GM19397 (cell line): ENCODE results near the gene RPTOR.

Source experiments
- ATAC-seq: cut with Tn5 transposase; IDR thresholded peaks from one replicate; pipeline ENCODE4 v1.9.1; 2021; ENCODE audit warnings: mild to moderate bottlenecking, moderate library complexity; ENCODE audit not compliant: unreplicated experiment

RPTOR gene

DNA sequence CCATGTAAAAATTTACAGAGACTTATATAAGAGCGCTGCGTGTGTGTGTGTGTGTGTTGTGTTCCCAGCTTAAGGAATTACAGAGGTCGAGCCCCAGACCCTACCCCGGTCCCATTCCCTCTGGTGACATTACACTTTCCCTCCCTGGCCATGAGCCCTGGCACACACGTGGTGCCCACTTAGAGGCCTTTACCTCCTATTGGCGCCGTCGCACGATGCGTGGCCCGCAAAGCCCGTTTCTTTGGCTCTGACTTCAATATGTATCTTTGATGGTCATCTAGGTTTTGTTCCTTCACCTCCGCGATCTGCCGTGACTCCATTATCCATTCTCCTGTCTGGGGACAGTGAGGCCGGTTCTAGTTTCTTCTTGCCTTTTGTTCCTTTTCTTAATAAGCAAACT is 350.1 kb downstream of the RPTOR start:
- ATAC-seq: no peak

DNA sequence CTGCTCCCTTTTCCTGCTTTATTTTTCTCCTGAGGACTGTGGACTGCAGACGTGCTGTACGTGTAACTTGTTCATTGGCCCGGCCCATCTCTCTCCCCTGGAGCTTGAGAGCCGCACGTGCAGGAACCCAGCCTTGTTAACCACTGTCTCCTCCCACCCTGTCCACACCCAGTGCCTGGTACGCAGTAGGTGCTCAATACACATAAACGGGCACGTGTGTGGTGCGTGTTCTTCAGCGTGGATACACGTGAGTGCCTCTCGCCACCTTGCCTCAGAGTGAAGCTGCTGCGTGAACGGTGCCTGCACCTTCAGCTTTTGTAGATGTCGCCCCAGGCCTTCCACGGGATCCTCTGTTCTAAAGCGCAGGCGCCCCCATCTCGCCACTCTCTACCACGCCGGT is 350.7 kb downstream of the RPTOR start:
- no peak for ATAC-seq

- no peak for ATAC-seq
These were observed 354.1 kb downstream of the RPTOR start for GRCh38 chr17:80898716-80899115.

DNA sequence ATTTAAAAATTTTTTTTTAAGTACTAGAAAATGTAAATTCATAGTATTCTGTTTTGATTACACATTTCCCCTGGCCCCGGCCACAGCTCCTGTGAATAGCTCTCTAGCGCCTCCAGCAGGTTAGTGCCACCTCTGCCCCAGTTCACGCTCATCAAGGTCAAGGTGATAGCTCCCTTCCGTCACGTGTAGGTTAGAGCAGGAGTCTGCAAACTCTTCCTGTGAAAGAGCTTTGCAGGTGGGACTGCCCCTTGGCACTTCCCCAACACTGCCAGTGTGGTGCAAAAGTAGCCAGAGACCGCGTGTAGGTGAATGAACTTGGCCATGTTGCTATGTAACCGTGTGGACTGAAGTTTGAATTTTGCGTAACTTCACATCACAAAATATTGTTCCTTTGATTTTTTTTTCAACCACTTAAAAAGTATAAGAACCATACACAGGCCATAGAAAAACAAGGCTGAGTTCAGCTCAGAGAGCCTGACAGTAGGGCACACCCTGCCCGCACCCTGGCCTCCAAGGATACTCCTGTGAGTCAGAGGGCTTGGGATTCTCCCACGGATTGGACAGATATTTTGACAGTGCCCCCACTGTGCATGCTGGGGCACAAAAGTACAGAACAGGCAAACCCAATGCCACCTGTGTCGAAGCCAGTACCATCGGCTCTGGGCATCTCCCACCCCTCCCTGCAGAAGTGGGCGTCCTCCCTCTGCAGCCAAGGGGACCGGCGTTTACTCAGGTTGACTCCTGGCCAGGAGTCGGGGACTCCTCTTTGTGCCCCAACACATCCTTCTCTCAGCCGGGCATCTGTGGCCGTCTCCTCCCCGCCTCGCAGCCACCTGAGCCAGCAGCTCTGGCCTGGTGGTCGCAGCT is 355.0 kb downstream of the RPTOR start:
- ATAC-seq: no peak

DNA sequence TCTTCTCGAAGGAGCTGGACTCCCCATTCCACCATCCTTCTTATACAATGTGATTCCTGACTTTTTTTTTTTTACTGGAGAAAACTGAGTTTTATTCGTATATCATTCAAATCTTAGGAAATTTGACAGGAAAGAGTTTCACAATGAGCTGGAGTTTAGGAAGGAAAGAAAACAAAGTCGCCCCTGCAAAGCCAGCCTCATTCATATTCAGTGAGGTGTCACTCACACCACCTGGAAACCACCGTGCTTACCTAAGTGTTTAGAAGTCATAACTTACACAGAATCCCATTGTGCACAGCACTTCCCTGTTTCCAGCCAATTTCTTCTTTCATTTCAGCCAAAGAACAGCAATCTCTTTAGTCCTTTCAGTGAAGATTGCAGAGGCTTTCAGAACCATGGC is 356.7 kb downstream of the RPTOR start:
- no peak for ATAC-seq

GRCh38 chr17:80902197-80902962 is 357.7 kb downstream of the RPTOR start:
- no peak for ATAC-seq

DNA sequence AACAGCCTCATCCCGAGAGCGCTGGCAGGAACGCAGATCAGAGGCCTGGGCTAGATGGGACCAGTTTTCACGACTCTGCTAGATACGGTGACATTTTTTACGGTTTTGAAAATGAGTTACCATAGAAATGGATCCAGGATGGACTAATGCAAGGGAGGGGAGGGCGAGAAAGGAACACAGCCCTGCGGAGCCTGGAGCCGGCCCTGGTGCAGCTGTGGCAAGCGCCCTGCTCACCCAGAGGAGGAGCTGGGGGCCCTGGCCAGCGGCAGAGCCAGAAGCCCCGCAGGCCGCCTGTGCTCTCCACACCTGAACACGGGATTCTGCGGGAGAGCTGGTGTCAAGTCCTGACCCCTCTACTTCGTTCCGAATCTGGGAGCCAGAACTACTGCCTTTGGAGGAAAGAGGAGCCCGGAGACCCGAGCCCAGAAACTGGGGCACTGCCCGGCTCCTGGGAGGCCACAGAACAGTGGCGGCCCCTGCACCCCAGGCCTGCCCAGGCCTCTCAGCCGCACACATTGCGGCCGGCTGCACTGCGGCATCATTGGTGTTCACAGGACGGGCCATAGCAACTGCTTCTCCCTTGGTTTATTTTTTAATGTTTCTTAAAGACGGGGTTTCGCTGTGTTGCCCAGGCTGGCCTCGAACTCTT is 358.4 kb downstream of the RPTOR start:
- no peak for ATAC-seq

DNA sequence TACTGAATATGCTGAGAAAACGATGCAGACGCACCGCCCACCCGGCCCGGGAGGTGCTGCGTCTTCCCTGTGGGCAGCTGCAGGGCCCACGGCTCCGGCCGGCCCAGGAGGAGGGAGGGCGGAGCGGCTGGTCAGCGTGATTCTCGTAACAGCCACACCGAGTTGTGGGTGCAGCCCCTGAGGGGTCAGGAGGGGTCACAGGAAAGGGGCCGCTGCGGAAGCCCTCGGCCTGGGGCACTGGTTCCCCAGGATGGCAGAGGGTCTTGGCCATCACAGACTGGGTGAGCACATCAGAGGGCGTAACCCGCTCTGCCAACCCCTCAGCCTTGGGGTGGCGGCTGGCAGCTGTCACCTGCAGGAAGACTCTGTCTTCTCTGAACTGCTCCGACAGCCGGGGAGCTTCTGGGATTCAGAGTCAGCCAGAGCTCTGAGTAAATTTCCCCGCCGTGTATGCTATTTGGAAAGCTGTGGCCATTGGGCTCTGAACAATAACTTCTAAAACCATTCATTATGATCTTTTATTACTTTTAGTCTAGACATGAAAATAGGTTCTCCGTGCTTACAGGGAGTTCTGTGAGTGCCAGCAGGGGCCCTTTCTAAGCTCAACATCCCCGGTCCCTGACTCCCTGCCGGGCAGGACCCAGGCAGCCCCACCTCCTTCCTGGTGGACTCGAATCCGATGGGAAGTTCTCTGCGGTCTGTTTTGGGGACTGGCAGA is 359.6 kb downstream of the RPTOR start:
- ATAC-seq: no peak

DNA sequence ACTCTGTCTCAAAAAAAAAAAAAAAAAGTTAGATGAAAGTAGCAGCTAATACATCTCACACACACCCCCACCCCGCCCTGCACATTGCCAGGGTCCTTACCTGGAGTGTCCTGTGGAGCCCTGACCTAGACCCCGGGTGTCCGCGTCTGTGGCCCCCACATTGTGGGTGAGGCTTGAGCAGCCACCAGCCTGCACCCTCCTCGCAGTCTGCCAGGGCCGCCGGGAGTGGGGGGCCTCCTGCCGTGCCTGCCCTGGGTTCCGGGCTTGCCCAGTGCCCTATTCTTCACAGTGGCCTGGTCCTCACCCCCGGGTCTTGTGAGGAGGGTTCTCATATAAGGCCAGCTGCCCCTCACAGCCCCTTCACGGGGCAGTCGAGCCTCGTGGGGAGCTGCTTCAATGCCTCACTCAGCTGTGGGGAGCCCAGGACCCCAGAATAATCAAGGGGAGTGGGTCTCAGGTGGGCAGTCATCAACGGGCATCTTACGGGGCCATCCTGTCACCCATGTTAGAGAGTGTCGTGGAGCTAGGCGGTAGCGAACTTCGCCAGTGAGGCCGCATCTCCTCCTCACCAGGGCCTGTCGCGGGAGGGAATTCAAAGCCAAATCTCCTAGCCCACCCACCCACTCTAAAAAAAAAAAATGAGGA is 361.1 kb downstream of the RPTOR start:
- no peak for ATAC-seq

DNA sequence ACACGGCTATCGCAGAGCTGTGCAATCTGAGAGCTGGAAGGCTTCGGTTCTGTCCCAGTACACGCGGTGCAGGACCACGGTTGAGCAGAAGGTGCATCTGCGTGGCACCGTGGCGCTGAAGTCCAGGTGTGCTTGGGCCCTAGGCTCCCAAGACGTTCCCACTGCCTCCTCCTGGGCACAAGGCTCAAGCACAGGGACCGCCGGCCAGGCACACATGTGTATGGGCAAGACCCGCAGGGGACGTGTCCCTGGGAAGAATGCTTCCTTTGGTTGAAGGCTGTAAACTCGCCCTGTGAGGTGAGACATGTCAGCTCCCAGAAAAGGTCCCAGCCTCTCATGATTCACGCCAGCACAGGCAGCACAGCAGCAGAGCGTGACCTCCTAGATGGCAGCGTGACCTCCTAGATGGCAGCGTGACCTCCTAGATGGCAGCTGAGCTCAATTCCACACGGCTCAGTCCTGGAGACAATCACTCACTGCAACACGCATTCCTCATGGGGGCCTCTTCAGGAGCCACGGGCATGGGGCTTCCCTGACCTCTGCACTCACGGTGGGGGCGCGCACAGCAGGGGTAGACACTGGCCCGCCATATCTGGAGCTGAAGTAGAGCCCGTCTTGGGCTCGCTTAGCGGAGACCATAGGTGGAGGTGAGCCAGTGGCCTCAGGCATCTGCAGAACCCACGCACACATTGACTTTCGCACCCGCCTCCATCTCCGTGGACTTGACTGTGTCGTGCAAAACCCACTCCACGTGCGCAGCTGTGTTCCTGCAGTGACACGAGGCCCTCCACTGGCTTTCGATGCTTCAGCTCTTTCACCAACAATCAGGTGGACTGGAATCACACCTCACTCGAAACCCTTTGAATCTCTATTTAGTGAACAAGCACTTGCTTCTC is 362.0 kb downstream of the RPTOR start:
- ATAC-seq: no peak

DNA sequence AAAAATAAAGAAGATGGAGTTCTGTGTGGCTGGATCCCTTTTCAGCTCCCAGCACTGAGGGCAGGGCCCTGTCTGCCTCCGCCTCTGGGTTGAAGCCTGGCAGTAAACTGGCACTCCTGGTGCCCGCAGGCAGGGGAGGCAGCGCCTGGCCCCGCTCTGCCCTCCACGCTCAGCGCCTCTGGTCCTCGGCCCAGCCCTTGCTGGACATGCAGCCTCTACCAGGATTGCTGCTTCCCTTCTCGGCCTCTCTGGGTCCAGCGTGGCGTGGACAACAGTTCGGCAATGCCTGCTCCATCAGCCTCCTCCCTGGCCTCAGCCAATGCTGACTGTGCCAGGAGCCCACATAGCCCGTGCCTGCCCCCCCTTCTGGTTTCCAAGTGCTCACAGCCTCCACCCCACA is 362.6 kb downstream of the RPTOR start:
- no peak for ATAC-seq

DNA sequence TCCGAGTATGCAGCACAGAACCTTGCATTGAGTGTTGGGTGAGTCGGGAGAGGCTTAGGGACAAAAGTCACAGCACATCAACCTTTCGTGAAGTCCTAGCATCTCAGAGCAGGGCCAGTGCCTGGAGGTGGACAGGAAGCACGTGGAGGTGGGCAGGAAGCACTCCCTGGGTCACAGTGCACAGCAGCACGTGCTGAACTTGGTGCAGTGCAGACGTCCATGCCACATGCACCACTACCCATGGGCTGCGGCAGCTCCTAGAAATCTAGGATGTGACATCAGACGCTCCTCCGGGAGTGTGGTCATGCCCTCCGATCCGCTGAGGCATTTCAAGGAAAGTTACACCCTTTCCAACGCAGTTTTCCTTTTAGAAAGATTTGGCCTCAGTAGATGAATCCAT is 363.6 kb downstream of the RPTOR start:
- ATAC-seq: no peak

GRCh38 chr17:80908776-80909175 is 364.1 kb downstream of the RPTOR start:
- ATAC-seq: no peak

- no peak for ATAC-seq
These were observed 365.0 kb downstream of the RPTOR start for GRCh38 chr17:80909635-80910034.

DNA sequence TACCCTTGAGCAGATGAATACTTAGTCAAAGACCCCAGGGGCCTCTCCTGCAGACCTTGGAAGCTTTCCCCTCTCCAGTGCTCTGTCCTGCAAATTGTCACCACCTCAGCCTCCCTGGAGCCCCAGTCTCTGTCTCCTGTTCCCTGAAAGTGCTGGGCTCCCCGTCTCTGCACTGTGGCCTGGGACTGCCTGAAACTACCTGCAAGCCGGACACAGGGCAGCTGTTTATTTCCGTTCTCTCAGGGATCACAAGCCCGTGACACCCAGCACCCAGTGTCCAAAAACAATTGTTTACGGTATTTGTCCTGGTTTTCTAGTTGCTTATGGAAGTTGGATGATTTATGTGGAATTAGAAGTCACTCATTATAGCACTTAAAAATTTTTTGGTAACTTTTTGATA is 365.4 kb downstream of the RPTOR start:
- ATAC-seq: no peak

GRCh38 chr17:80912476-80912875 is 367.8 kb downstream of the RPTOR start:
- ATAC-seq: no peak

- ATAC-seq: no peak
These were observed 369.5 kb downstream of the RPTOR start for GRCh38 chr17:80913928-80914821.

DNA sequence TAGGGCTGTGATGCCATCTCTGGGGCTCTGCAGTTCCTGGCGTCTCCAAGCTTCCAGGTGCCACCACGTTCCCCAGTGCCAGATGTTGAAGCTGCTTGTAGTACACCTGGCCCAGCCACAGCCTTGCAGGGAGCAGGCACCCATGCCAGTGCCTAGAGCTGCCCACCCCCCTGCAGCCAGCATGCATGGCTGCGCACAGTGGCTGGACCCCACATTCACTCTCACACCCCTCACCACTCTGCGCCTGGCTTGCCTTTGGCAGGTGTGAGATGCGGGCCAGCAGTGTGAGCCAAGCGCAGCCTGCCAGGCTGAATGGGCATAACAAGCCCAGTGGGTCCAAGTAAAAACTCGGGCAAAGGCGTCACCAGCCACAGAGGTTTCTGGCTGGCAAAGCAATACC is 371.6 kb downstream of the RPTOR start:
- ATAC-seq: no peak
